Colonic mucosa (tissue), 4 donors: Measurements from ENCODE around the gene HIVEP2. TPM values are rescaled to one million over a fixed set of nuclear protein-coding genes. Genes with fewer than 3 reads are reported as not detected.

Experiments
- DNase-seq: peaks from one replicate; pipeline ENCODE4 v3.0.0-alpha.2; 2020
- H3K27ac ChIP-seq: fragments of 200-600 bp; one replicate; pipeline ENCODE4 v1.8.0; 2021
- H3K27me3 ChIP-seq: fragments of 200-600 bp; one replicate; pipeline ENCODE4 v1.8.0; 2021
- H3K36me3 ChIP-seq: fragments of 200-600 bp; one replicate; pipeline ENCODE4 v1.8.0; 2021
- H3K4me1 ChIP-seq: fragments of 200-600 bp; one replicate; pipeline ENCODE4 v1.8.0; 2021; ENCODE audit warnings: mild to moderate bottlenecking
- H3K4me3 ChIP-seq: fragments of 200-600 bp; one replicate; pipeline ENCODE4 v1.8.0; 2021
- H3K9ac ChIP-seq, 2 donors: one replicate each; pipeline ENCODE4 v1.7.0; 2013; ENCODE audit warnings: control low read depth in 2 of 2, low read depth in 2 of 2, low read length in 2 of 2
- H3K9me3 ChIP-seq: fragments of 200-600 bp; one replicate; pipeline ENCODE4 v1.8.0; 2021
- CTCF ChIP-seq: fragments of 200-600 bp; IDR thresholded peaks from one replicate; pipeline ENCODE4 v1.8.0; 2022; ENCODE audit warnings: antibody characterized with exemption, mild to moderate bottlenecking
- intact Hi-C: fragments of 100-400 bp; cut with DNase I; formaldehyde crosslinking; loops from one replicate; pipeline ENCODE4 v1.14.1; 2022
- total RNA-seq, 2 donors: library from RNA; stranded (reverse); fragmentation: NEBNext Ultra II Directional in 1 of 2; extraction: Animal tissue kit (Norgen Biotek cat#: 25700) in 1 of 2; gene quantifications; one replicate each; pipeline ENCODE4 v1.2.1, GENCODE V29; 2021
- donor health status: healthy.
- donor health status: DM: no; HTN: no; CAD: no.
- donor health status: DM: no; HTN: no; CAD: no.

HIVEP2 gene
- total RNA-seq, 2 donors from 2014 or later, result 5.3 to 15.2 TPM

GRCh38 chr6:142803032-142803431, 141.9 kb downstream of the HIVEP2 start:
- Histone ChIP-seq H3K27me3 (no peaks in the 10 kb centered on the region), H3K27ac (no peak overlapping the region), H3K4me1 (no peaks in the 10 kb centered on the region), H3K36me3 (no peaks in the 10 kb centered on the region), H3K9me3 (no peaks in the 10 kb centered on the region), H3K9ac (no peak overlapping the region), H3K4me3 (no peak overlapping the region)
- intact Hi-C loops, result no loop called here
- DNase-seq, result no peak
- no peak for TF ChIP-seq CTCF

- no peak for TF ChIP-seq CTCF
- DNase-seq, result no peak
- intact Hi-C loops, result no loop called here
- no peaks in the 10 kb centered on the region for H3K9me3 ChIP-seq
- no peaks in the 10 kb centered on the region for H3K4me1 ChIP-seq
- H3K27me3 ChIP-seq, result no peaks in the 10 kb centered on the region
- no peak overlapping the region for H3K4me3 ChIP-seq
- no peak overlapping the region for H3K9ac ChIP-seq
- no peak overlapping the region for H3K27ac ChIP-seq
- no peaks in the 10 kb centered on the region for H3K36me3 ChIP-seq
These were observed 142.9 kb downstream of the HIVEP2 start for GRCh38 chr6:142802124-142802523.

- no peak overlapping the region for H3K4me3 ChIP-seq
- intact Hi-C loops, result no loop called here
- H3K4me1 ChIP-seq, result no peaks in the 10 kb centered on the region
- no peak for TF ChIP-seq CTCF
- H3K27ac ChIP-seq, result no peak overlapping the region
- H3K9me3 ChIP-seq, result no peaks in the 10 kb centered on the region
- no peaks in the 10 kb centered on the region for H3K36me3 ChIP-seq
- DNase-seq, result no peak
- no peaks in the 10 kb centered on the region for H3K27me3 ChIP-seq
- no peak overlapping the region for H3K9ac ChIP-seq
These were observed 144.7 kb downstream of the HIVEP2 start for GRCh38 chr6:142800240-142800639.

DNA sequence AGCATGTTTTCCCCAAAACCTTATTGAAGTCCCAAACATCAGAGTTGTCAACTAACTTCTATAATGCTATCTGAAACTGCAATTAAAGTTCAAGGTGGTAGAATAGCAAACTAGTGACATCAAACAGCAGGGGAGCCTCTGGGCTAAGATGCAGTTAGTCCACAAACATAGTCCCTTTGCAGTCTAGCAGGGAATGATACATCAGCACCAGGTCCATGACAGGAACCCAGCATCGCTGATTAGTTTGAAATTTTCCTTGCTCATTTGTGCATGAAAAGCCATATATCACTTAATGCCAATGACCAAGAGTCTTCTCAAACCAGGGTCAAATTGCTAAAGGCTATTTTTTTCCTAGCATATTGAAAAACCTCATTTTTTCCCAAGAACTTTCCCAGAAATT, 145.3 kb downstream of the HIVEP2 start:
- H3K9ac ChIP-seq, result no peak overlapping the region
- H3K27me3 ChIP-seq, result no peaks in the 10 kb centered on the region
- H3K4me1 ChIP-seq, result no peaks in the 10 kb centered on the region
- no peak for DNase-seq
- no peaks in the 10 kb centered on the region for H3K9me3 ChIP-seq
- no peak for TF ChIP-seq CTCF
- H3K4me3 ChIP-seq, result no peak overlapping the region
- intact Hi-C loops, result no loop called here
- H3K27ac ChIP-seq, result no peak overlapping the region
- no peaks in the 10 kb centered on the region for H3K36me3 ChIP-seq

GRCh38 chr6:142797159-142797558, 147.8 kb downstream of the HIVEP2 start:
- intact Hi-C loops, result no loop called here
- H3K27ac ChIP-seq, result no peak overlapping the region
- no peaks in the 10 kb centered on the region for H3K9me3 ChIP-seq
- no peak for DNase-seq
- H3K9ac ChIP-seq, result no peak overlapping the region
- no peaks in the 10 kb centered on the region for H3K36me3 ChIP-seq
- no peaks in the 10 kb centered on the region for H3K4me1 ChIP-seq
- no peak overlapping the region for H3K4me3 ChIP-seq
- no peak for TF ChIP-seq CTCF
- no peaks in the 10 kb centered on the region for H3K27me3 ChIP-seq

GRCh38 chr6:142796571-142796970, 148.4 kb downstream of the HIVEP2 start:
- H3K27ac ChIP-seq, result no peak overlapping the region
- H3K4me3 ChIP-seq, result no peak overlapping the region
- H3K4me1 ChIP-seq, result no peaks in the 10 kb centered on the region
- DNase-seq, result no peak
- TF ChIP-seq CTCF, result no peak
- no peaks in the 10 kb centered on the region for H3K9me3 ChIP-seq
- intact Hi-C loops, result no loop called here
- no peaks in the 10 kb centered on the region for H3K27me3 ChIP-seq
- H3K9ac ChIP-seq, result no peak overlapping the region
- no peaks in the 10 kb centered on the region for H3K36me3 ChIP-seq
